Neutrophil (primary cell): ENCODE data around the gene FANCB.

Experiments
- H3K27ac ChIP-seq: fragments of 200-600 bp; sonication (generic); 2 replicates; pipeline ENCODE4 v1.5.1; 2016; ENCODE audit warnings: mild to moderate bottlenecking, moderate library complexity
- H3K27me3 ChIP-seq: fragments of 200-600 bp; sonication (generic); 2 replicates; pipeline ENCODE4 v1.6.0; 2016; ENCODE audit warnings: mild to moderate bottlenecking
- H3K36me3 ChIP-seq: fragments of 200-600 bp; sonication (generic); 2 replicates; pipeline ENCODE4 v1.5.1; 2017
- H3K4me1 ChIP-seq, 2 experiments: fragments of 200-600 bp in 1 of 2; sonication (generic) in 1 of 2; 1 replicate in 1 of 2; 2 replicates in 1 of 2; pipeline versions ENCODE4 v1.5.1 to v1.6.1; 2013 to 2016; ENCODE audit warnings: low read depth in 1 of 2, low read length in 1 of 2, mild to moderate bottlenecking in 1 of 2, moderate library complexity in 1 of 2; ENCODE audit not compliant: control insufficient read depth in 1 of 2, insufficient read depth in 1 of 2
- H3K4me3 ChIP-seq, 2 experiments: fragments of 200-600 bp in 1 of 2; sonication (generic) in 1 of 2; 1 replicate in 1 of 2; 2 replicates in 1 of 2; pipeline ENCODE4 v1.5.1; 2013 to 2016; ENCODE audit warnings: low read depth in 1 of 2, low read length in 1 of 2, mild to moderate bottlenecking in 1 of 2, moderate library complexity in 1 of 2
- H3K9me3 ChIP-seq: fragments of 200-600 bp; sonication (generic); 2 replicates; pipeline ENCODE4 v1.5.1; 2016
- CTCF ChIP-seq: fragments of 200-600 bp; sonication (generic); IDR thresholded peaks from 2 replicates; pipeline ENCODE4 v1.5.1; 2016; ENCODE audit warnings: antibody characterized with exemption

FANCB gene

GRCh38 chrX:14872355-14872754 lies 514 bp downstream of the FANCB start:
- Histone ChIP-seq H3K4me3 (peak overlapping the region; percentile 64 to 73), H3K27ac (peak overlapping the region; percentile 95), H3K36me3 (no peaks in the 10 kb centered on the region), H3K27me3 (no peaks in the 10 kb centered on the region), H3K4me1 (peaks cover 18 to 32% of the 10 kb centered on the region in 2 experiments), H3K9me3 (no peaks in the 10 kb centered on the region)
- TF ChIP-seq CTCF = no peak

- H3K9me3 ChIP-seq = no peaks in the 10 kb centered on the region
- no peak overlapping the region for H3K4me3 ChIP-seq
- H3K27me3 ChIP-seq = no peaks in the 10 kb centered on the region
- peaks cover 16 to 32% of the 10 kb centered on the region in 2 experiments for H3K4me1 ChIP-seq
- no peak overlapping the region for H3K27ac ChIP-seq
- H3K36me3 ChIP-seq = no peaks in the 10 kb centered on the region
- no peak for TF ChIP-seq CTCF
Measured at GRCh38 chrX:14871767-14872166, 1.1 kb downstream of the FANCB start.

GRCh38 chrX:14865201-14865600 lies 7.7 kb downstream of the FANCB start:
- H3K9me3 ChIP-seq = no peaks in the 10 kb centered on the region
- H3K36me3 ChIP-seq = no peaks in the 10 kb centered on the region
- no peak for TF ChIP-seq CTCF
- H3K27me3 ChIP-seq = no peaks in the 10 kb centered on the region
- no peak overlapping the region for H3K4me3 ChIP-seq
- H3K27ac ChIP-seq = peak overlapping the region; percentile 29
- H3K4me1 ChIP-seq = peaks cover 0 to 6% of the 10 kb centered on the region in 2 experiments

- Histone ChIP-seq H3K27me3 (no peaks in the 10 kb centered on the region), H3K9me3 (no peaks in the 10 kb centered on the region), H3K4me1 (peaks cover 0 to 6% of the 10 kb centered on the region in 2 experiments), H3K4me3 (no peak overlapping the region), H3K27ac (no peak overlapping the region), H3K36me3 (no peaks in the 10 kb centered on the region)
- TF ChIP-seq CTCF = no peak
Measured at GRCh38 chrX:14864631-14865030, 8.2 kb downstream of the FANCB start.

GRCh38 chrX:14851526-14851925 lies 21.3 kb downstream of the FANCB start:
- Histone ChIP-seq H3K4me1 (peaks cover 31 to 33% of the 10 kb centered on the region in 2 experiments), H3K4me3 (peak overlapping the region; percentile 21 to 47), H3K27ac (peak overlapping the region; percentile 86), H3K9me3 (no peaks in the 10 kb centered on the region), H3K27me3 (no peaks in the 10 kb centered on the region), H3K36me3 (no peaks in the 10 kb centered on the region)
- no peak for TF ChIP-seq CTCF

- H3K9me3 ChIP-seq = no peaks in the 10 kb centered on the region
- H3K27me3 ChIP-seq = no peaks in the 10 kb centered on the region
- H3K4me3 ChIP-seq = no peak overlapping the region
- no peak for TF ChIP-seq CTCF
- peak overlapping the region; percentile 45 for H3K27ac ChIP-seq
- H3K4me1 ChIP-seq = peaks cover 20 to 24% of the 10 kb centered on the region in 2 experiments
- H3K36me3 ChIP-seq = no peaks in the 10 kb centered on the region
Measured at GRCh38 chrX:14843666-14844065, 29.2 kb downstream of the FANCB start.
